NCI-H2171 treated with DMSO at 0.1 percent for 48 hours (cell line): ENCODE results near the gene HMGB3.
A peak's percentile ranks its signal among the peaks of the same experiment; 100 is the strongest.
"Not testable (repeated sequence)": the region's sequence is repeated elsewhere in the genome, so short reads cannot be mapped to it uniquely, and the experiment has no call there.

ENCODE experiments used
- DNase-seq: peaks from one replicate; lab custom pipeline; 2025; lab: John Stamatoyannopoulos, UW

HMGB3 gene

DNA sequence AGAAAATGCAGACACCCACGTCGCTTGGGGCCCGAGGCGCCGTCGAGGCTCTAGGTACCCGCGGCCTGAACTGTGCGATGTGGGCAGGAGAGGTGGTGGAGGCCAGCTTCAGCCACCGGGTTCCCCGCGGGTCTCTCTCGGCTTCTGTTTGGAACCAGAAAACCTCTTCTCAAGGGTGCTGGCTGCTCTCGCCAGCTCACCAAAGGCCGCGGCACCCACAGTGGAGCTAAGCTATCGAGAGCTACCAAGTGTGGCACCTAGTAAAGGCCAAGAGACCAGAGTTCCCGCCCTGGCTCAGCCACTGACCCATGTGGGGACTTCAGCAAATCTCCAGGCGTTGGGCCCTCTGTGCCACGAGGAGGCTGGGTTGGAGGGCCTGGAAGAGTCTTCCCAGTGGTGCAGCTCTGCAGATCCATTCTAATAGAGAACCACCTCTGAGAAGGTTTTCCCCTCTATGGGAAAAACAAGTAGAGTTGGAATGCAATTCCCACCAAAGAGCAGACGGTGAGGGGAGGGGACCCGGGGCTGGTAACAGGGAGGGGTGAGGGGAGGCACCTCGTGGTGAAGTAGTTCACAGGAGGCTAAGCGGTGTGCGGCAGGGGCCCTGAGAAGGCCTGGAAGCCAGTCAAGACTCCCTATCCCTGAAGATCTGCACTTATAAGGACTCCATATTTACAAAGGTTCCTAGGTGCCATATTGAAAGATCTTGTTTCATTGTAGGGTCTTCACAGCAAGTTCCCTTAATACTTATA is 5.5 kb upstream of the HMGB3 start:
- no peak for DNase-seq

DNA sequence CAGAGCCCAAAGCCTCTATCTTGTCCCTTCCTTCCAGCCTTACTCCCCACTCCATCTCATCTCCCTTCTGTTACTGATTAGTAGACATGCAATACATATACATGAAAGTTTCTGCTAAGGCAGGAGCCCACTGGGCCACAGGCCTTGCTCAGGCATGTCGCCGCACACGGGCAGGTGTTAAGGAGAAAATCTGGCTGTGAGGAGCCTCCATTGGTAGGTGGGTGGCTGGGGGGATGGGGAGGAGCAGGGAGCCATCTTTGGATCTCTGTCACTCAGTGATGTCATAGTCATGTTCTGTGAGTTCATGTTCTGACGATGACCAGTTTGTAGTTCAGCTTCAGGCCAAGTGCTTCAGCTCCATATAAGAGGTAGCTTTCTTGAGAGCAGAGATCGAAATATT is 2.9 kb upstream of the HMGB3 start:
- no peak for DNase-seq

DNA sequence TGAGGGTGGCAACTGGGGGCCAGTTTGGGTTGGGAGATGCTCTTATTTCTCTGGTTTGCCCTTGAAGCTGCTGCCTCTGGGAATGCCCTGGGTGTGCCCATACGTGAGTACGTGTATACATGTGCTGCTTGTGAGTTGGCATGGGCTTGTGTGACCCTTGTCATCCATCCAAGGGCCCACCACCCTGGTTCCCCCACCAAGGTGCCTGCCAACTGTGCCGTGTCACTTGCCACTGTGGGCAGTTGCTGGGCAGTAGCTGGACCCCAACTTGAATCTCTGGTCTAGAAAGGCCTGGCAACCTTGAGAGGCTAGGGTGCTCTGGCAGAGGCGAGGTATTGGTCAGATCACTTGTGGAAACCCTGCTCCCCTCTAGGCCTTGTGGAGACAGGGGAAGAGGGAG is 2.4 kb upstream of the HMGB3 start:
- DNase-seq = no peak

DNA sequence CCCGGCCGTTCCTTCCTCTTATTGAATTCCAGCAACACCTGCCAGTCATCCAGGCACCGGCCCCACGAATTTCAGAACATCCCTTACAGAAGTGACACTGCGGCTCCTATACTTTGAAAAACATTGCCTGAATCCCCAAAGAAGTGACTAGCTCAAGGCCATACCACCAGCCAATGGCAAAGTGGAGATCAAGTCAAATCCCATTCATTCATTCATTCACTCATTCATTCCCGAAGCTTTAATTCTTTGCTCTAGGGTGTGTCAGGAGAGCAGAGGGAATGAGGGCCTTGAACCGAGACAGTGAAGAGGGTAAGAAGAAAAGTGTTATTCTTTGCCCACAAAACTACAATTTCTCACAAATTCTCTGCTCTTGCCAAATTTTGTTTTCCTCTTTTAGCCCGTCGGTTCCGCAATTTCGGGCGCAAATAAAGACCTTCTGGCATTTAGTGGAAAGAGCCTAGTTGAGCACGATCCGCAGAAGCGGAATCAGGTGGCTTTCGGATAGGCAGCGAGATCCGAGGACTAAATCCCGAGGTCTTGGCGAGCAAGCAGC is 824 bp upstream of the HMGB3 start:
- no peak for DNase-seq

DNA sequence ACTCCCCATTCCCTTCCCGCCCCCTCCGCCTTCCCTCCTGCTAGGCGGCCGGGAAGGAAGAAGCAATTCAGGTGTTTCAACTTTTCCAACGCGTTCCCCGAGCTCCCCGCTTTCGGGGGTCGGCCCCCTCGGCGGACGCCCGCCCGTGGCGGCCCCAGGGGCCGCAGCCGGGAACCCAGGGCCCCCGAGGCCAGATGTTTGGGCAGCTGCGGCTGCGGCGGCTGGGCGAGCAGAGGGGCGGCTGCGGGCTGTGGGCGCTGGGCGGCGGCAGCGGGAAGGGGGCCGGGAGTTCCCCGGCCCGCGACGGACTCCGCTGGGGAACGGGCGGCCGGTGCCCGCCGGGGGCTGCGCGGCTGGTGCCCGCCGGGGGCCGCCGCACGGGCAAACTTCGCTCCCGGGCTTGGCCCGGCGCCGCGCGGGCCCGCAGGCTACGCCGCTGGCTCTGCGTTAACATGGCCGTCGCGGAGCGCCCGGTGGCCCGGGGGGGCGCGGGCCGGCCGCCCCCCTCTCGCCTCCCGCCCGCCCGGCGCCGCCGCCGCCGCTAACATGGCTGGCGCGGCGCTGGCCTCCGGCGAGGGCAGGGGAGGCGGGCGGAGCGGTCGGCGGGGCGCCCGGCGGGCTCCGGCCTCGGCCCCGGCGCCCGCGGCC is 510 bp downstream of the HMGB3 start:
- no peak for DNase-seq

DNA sequence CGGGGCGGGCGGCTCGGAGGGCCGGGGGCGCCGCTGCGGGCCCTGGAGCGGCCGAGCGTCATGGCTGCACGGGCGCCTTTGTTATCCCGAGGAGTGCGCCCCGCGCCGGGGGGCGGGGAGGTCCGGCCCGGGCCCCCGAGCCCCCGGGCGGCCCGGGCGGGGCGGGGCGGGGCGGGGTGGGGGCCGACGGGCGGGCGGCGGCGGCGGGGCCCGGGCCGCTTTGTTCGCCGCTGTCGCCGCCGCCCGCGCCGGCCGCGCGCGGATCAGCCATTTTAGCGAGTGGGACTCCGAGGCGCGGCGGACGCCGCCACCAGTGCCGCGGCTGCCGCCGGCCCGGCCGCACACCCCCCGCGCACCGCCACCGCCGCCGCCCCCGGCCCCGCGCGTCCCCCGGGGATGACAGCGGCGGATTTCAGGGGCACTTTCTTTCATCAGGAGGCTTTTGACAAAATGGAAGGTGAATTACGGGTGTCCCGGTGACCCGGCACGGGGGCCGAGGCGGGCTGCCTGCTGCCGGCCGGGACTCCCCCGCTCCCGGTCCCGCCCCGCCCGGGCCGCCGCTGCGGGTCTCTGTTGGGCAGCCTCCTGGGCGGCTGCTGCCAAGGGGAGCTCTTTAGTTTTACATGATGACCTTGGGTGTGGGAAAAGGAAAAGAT is 1.2 kb downstream of the HMGB3 start:
- peak; percentile 5 for DNase-seq

DNA sequence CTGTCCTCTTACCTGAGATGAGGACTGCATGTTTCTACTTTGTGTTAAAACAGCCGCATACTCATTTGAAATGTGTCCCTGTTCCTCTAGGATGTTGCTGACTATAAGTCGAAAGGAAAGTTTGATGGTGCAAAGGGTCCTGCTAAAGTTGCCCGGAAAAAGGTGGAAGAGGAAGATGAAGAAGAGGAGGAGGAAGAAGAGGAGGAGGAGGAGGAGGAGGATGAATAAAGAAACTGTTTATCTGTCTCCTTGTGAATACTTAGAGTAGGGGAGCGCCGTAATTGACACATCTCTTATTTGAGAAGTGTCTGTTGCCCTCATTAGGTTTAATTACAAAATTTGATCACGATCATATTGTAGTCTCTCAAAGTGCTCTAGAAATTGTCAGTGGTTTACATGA is 4.6 kb downstream of the HMGB3 start:
- DNase-seq = not testable (repeated sequence)

DNA sequence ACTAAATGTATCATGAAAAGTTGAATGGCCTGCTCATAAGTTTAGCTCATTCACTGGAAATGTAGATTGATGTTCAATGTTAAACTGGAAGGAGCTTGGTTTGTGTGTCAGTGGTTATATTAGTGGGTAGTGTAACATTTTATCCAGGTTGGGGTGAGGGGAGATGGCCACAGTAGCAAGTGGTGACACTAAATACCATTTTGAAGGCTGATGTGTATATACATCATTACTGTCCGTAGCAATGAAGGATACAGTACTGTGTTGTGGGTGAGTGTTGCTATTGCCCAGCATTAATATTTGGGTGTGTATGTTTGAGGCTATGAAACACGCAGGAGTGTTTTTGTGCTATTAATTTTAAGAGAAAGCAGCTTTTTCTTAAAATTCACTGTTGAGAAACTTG is 6.3 kb downstream of the HMGB3 start:
- no peak for DNase-seq

DNA sequence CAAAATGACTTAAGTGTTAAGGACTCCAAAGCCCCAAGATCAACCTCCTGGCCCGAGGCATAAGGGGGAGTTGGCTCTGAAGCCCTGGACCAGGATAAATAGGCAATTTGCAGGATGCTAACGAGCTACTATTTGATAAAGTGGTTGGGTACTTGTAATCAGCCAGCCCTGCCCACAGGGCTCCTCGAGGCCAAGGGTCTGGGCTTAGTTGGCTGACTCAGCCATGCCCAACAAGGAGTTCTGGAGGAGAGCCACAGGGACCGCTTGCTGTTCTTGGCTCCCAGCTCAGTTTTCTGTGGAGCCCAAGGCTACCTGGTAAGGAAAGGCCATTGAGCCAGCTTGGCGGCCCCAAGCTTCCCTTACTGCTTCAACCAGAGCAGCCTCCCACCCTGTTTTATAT is 7.8 kb downstream of the HMGB3 start:
- DNase-seq = no peak

DNA sequence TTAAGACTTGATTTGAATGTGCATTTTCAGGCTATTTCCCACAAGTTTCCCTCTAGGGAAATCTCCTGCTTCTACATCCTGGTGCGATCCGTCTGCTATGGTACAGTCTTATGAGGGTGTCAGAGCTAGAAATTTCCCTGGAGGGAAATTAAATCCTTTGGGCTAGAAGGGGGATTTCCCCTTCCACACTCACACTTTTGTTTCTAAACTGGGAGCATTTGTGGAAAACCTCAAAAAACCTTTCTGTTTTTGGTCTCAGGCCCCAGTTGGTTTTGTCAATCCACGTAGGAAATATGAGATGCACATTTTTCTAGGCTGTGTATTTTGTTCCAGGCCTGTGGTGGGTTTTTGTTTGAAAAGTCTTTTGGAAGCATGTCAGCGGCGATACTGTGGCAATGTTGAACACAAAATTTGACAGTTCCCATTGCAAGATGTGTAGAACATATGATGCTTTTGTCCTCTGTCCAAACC is 17.8 kb downstream of the HMGB3 start:
- DNase-seq = peak; percentile 11

DNA sequence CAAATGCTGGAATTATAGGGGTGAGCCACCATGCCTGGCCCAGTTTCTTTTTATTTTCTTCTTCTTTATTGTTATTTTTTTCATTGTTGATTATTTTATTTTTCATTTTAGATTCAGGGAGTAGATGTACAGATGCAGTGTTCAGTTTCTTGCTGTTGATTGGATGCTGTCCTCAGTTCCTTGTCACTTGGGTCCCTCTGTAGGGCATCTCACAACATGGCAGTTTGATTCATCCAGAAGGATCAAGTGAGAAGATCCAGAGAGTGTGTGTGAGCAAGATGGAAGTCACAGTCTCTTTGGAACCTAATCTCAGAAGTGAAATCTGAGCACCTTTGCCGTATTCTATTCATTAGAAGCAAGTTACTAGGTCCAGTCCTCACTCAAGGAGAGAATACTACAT is 20.9 kb downstream of the HMGB3 start:
- DNase-seq = no peak

DNA sequence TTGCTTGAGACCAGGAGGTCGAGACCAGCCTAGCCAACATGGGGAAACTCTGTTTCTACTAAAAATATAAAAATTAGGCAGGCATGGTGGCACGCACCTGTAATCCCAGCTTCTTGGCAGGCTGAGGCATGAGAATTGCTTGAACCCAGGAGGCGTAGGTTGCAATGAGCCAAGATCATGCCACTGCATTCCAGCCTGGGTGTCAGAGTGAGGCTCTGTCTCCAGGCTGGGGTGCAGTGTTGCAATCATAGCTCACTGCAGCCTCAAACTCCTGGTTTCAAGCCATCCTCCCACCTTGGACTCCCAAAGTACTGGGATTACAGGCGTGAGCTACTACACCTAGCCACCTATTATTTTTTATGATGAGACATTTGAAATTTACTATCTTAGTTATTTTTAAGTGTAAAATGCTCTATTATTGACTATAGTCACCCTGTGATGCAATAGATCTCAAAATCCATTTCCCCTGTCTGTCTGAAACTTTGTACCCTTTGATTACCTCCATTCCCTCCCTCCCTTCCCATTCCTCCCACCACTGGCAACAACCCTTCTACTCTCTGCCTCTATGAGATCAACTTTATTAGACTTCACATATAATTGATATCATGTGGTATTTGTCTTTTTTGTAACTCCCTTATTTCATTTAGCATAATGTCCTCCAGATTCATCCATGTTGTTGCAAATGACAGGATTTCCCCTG is 23.4 kb downstream of the HMGB3 start:
- no peak for DNase-seq

DNA sequence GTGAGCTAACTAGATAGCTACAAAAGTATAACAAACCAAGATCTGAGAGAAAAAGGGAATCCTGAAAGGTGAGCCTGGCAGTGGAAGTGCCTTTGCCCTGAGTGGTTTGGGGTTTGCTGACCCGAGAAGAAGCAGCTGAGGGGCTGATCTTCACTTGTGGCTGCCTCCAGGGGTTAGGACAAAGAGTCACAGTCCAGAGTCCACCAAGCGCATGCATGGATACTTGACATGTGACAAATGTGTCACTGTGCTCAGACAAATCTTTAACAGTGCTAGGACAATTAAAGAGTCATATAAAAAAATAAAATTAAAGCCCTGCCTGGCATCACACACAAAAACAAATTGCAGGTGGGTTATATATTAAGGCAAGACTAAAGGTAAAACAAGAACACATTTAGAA is 26.4 kb downstream of the HMGB3 start:
- no peak for DNase-seq

DNA sequence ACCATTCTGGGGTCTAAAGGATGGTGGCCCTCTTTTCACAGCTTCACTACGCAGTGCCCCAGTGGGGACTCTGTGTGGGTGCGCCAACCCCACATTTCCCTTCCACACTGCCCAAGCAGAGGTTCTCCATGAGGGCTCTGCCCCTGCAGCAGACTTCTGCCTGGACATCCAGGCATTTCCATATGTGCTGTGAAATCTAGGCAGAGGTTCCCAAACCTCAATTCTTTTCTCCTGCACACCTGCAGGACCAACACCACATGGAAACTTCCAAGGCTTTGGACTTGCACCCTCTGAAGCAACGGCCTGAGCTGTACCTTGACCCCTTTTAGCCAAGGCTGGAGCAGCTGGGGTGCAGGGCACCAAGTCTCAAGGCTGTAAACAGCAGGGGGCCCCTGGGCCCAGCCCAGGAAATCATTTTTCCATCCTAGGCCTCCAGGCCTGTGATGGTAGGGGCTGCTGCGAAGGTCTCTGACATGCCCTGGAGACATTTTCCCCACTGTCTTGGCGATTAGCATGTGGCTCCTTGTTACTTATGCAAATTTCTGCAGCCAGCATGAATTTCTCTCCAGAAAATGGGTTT is 30.1 kb downstream of the HMGB3 start:
- DNase-seq = no peak

DNA sequence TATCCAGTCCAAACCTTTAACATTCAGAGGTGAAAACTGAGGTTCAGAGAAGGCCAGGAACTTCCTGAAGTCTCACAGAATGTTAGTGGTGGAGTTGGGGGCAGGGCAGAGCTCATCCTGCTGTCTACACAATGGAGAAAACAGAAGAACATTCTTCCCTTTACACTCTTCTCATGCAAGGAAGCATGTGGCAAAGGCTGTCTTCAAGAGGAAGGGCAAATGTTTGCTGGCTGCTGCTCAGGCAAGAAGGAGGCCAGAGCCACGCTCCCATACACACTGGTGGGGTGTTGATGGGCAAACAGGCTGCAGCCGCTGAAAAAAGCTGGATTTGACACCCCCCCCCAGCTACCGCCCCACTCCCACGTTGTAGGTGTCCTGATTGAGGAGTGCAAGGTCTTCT is 32.5 kb downstream of the HMGB3 start:
- DNase-seq = no peak

DNA sequence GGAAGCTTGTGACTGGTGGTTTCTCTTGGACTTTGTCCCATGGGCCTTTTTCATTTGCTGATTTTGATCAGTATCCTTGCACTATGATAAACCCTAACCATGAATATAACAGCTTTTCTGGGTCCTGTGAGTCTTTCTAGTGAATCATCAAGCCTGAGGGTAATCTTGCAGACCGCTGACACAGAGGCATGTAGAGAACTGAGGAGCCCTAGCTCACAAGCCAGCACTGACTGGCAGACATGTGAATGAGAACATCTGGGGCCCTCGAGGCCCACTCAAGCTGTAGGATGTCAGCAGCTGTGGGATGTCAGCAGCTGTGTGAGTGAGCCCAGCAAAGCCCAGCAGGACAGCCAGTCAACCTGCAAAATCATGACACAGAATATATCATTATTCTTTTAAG is 36.7 kb downstream of the HMGB3 start:
- no peak for DNase-seq

DNA sequence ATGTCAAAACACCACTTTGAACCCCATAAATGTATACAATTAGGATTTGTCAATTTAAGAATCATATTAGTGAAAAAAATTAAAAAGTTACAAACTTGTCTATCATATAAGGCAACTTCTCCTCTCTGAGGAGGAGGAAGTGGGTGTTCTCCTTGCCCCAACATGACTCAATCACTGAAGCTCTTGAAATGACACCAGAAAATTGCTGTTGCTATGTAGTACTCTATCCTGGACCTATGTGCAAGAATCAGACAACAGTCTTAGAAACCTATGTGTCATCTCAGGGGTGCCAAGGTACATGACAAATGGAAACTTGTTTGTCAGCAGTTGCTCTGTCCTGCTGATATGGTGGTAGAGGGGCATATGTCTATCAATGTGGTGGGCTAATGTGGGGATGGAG is 47.7 kb downstream of the HMGB3 start:
- DNase-seq = no peak

DNA sequence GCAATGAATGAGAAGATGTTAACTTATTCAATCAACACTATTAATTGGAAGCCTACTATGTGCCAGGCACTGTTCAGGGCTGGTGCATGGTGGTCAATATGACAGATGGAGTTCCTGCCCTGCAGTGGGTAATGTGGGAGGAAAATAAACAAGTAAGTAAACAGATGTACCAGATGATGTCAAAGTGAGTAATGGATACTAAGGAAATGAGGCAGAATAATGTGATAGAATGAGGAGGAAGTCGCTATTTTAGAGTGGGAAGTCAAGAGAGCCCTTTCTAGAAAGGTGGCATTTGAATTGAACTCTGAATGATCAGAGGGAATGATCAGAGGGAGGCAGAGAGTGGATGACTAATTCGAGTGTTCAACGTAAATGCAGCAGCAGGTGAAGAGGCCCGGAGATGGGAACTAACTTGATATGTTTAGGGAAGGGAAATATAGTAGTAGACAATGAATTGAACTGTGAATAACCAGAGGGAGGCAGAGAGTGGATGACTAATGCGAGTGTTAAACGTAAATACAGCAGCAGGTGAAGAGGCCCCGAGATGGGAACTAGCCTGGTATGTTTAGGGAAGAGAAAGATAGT is 48.3 kb downstream of the HMGB3 start:
- peak; percentile 33 for DNase-seq

DNA sequence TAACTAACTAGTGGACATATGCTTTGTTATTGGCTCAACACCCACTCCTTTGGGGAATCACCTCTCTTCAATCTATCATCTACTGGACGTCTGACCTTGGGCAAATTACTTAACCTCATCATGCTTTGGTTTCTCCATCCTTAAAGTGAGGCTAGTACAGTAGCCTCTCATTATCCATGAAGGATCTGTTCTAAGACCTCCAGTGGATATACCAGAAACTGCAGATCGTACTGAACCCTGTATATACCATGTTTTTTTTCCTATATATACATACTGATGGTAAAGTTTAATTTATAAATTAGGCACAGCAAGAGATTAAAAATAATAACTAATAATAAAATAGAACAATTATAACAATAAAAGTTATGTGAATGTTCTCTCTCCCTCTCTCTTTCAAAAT is 56.2 kb downstream of the HMGB3 start:
- no peak for DNase-seq
